Measurements from ENCODE around the gene DDR2.

- TF ChIP-seq YY1 (IDR thresholded peaks at IDR 0.05; ENCODE audit: insufficient read depth, insufficient read length) (no peak), ZNF274 (IDR thresholded peaks at IDR 0.05; ENCODE audit: low read depth, low read length) (no peak), SUZ12 (IDR thresholded peaks at IDR 0.05; ENCODE audit: extremely low read depth, insufficient read depth, insufficient read length) (no peak)
These were observed 84.3 kb downstream of the DDR2 start for GRCh38 chr1:162716552-162716951.
